H9 (cell line): ENCODE measurements around the gene ZNF134. TPM values are rescaled to one million over a fixed set of nuclear protein-coding genes. Genes with fewer than 3 reads are reported as not detected.
A peak's percentile ranks its signal among the peaks of the same experiment; 100 is the strongest.

Experiments
- DNase-seq: peaks from one replicate; pipeline ENCODE4 v3.0.0-alpha.2; 2017
- H2AFZ ChIP-seq: one replicate; pipeline ENCODE4 v1.6.1; 2013; ENCODE audit warnings: mild to moderate bottlenecking, low read length, control low read depth, moderate library complexity
- H2AK5ac ChIP-seq: 2 replicates; pipeline ENCODE4 v1.6.1; 2013; ENCODE audit warnings: low read length, control low read depth, mixed read lengths; ENCODE audit not compliant: insufficient read length
- H2BK120ac ChIP-seq: one replicate; pipeline ENCODE4 v1.6.1; 2013; ENCODE audit warnings: low read depth, mild to moderate bottlenecking, low read length, control low read depth, inconsistent platforms; ENCODE audit not compliant: poor library complexity, severe bottlenecking
- H2BK12ac ChIP-seq: 2 replicates; pipeline ENCODE4 v1.6.1; 2013; ENCODE audit warnings: low read length, control low read depth, mixed read lengths, low read depth; ENCODE audit not compliant: insufficient read length
- H2BK15ac ChIP-seq: 2 replicates; pipeline ENCODE4 v1.6.1; 2013; ENCODE audit warnings: low read depth, low read length, control low read depth
- H2BK20ac ChIP-seq: one replicate; pipeline ENCODE4 v1.6.1; 2013; ENCODE audit warnings: low read depth, mild to moderate bottlenecking, low read length, control low read depth, inconsistent platforms; ENCODE audit not compliant: poor library complexity, severe bottlenecking
- H2BK5ac ChIP-seq: 2 replicates; pipeline ENCODE4 v1.6.1; 2013; ENCODE audit warnings: low read length, control low read depth, mixed read lengths; ENCODE audit not compliant: insufficient read length
- H3K14ac ChIP-seq: 2 replicates; pipeline ENCODE4 v1.6.1; 2013; ENCODE audit warnings: low read length, control low read depth; ENCODE audit not compliant: insufficient read depth
- H3K18ac ChIP-seq: 2 replicates; pipeline ENCODE4 v1.6.1; 2013; ENCODE audit warnings: low read depth, mild to moderate bottlenecking, mixed read lengths, low read length, control low read depth; ENCODE audit not compliant: insufficient read length
- H3K23ac ChIP-seq: 2 replicates; pipeline ENCODE4 v1.6.1; 2013; ENCODE audit warnings: low read length, control low read depth, mixed read lengths, low read depth; ENCODE audit not compliant: insufficient read length
- H3K23me2 ChIP-seq: 2 replicates; pipeline ENCODE4 v1.6.1; 2013; ENCODE audit warnings: low read depth, mild to moderate bottlenecking, mixed read lengths, low read length, control low read depth; ENCODE audit not compliant: insufficient read length, poor library complexity, severe bottlenecking
- H3K27ac ChIP-seq: 2 replicates; pipeline ENCODE4 v1.5.1; 2013; ENCODE audit warnings: low read length, control low read depth, mixed read lengths, low read depth; ENCODE audit not compliant: insufficient read length
- H3K27me3 ChIP-seq: 2 replicates; pipeline ENCODE4 v1.6.1; 2013; ENCODE audit warnings: low read length, control low read depth, inconsistent platforms; ENCODE audit not compliant: insufficient read depth
- H3K4ac ChIP-seq: 2 replicates; pipeline ENCODE4 v1.6.1; 2013; ENCODE audit warnings: low read depth, mild to moderate bottlenecking, control low read depth, inconsistent platforms, low read length, moderate library complexity
- H3K4me1 ChIP-seq: 2 replicates; pipeline ENCODE4 v1.6.1; 2013; ENCODE audit warnings: low read length, control low read depth, inconsistent platforms; ENCODE audit not compliant: insufficient read depth
- H3K4me2 ChIP-seq: 2 replicates; pipeline ENCODE4 v1.6.1; 2013; ENCODE audit warnings: low read length, control low read depth, mixed read lengths; ENCODE audit not compliant: insufficient read length, insufficient read depth
- H3K56ac ChIP-seq: 2 replicates; pipeline ENCODE4 v1.6.1; 2013; ENCODE audit warnings: low read depth, mild to moderate bottlenecking, mixed read lengths, low read length, control low read depth; ENCODE audit not compliant: insufficient read length
- H3K79me1 ChIP-seq: 2 replicates; pipeline ENCODE4 v1.6.1; 2013; ENCODE audit warnings: low read depth, mild to moderate bottlenecking, moderate library complexity, low read length, control low read depth, inconsistent platforms; ENCODE audit not compliant: insufficient read depth, poor library complexity, severe bottlenecking
- H3K79me2 ChIP-seq: 2 replicates; pipeline ENCODE4 v1.6.1; 2013; ENCODE audit warnings: low read length, control low read depth, inconsistent platforms; ENCODE audit not compliant: insufficient read depth
- H3K9ac ChIP-seq: 2 replicates; pipeline ENCODE4 v1.6.1; 2013; ENCODE audit warnings: low read length, control low read depth, mixed read lengths; ENCODE audit not compliant: insufficient read length; ENCODE audit errors: extremely low read depth
- H3K9me3 ChIP-seq: one replicate; pipeline ENCODE4 v1.6.1; 2013; ENCODE audit warnings: low read depth, low read length, inconsistent platforms; ENCODE audit not compliant: control insufficient read depth
- H3T11ph ChIP-seq: one replicate; pipeline ENCODE4 v1.6.1; 2013; ENCODE audit warnings: mild to moderate bottlenecking, low read length, control low read depth, inconsistent platforms
- H4K20me1 ChIP-seq: one replicate; pipeline ENCODE4 v1.6.1; 2013; ENCODE audit not compliant: control insufficient read depth, insufficient read length, insufficient read depth
- H4K5ac ChIP-seq: 2 replicates; pipeline ENCODE4 v1.6.1; 2013; ENCODE audit warnings: low read depth, mild to moderate bottlenecking, mixed read lengths, low read length, control low read depth; ENCODE audit not compliant: insufficient read length
- H4K8ac ChIP-seq: replicated peaks from 2 replicates; pipeline ENCODE4 v1.6.1; 2013; ENCODE audit warnings: low read length, control low read depth, mixed read lengths, low read depth; ENCODE audit not compliant: insufficient read length
- H4K91ac ChIP-seq: 2 replicates; pipeline ENCODE4 v1.6.1; 2013; ENCODE audit warnings: low read depth, mild to moderate bottlenecking, moderate library complexity, mixed read lengths, low read length, control low read depth; ENCODE audit not compliant: insufficient read length
- H3K27ac Mint-ChIP-seq, 3 experiments: 2 replicates in 2 of 3; 3 replicates in 1 of 3; pipeline ENCODE4 v1.8.0; 2020 to 2021; ENCODE audit warnings: mixed read lengths in 3 of 3, mild to moderate bottlenecking in 1 of 3, moderate library complexity in 1 of 3
- H3K27me3 Mint-ChIP-seq: 2 replicates; pipeline ENCODE4 v1.8.0; 2021; ENCODE audit warnings: low read depth, mild to moderate bottlenecking, moderate library complexity, mixed read lengths
- H3K36me3 Mint-ChIP-seq, 3 experiments: 2 replicates in 2 of 3; 3 replicates in 1 of 3; pipeline ENCODE4 v1.8.0; 2020 to 2021; ENCODE audit warnings: low read depth in 3 of 3, mixed read lengths in 3 of 3; ENCODE audit not compliant: insufficient read depth in 1 of 3
- H3K4me1 Mint-ChIP-seq, 2 experiments: 2 replicates each; pipeline ENCODE4 v1.8.0; 2020; ENCODE audit warnings: mixed read lengths in 2 of 2
- H3K4me3 Mint-ChIP-seq, 2 experiments: 2 replicates in 1 of 2; 3 replicates in 1 of 2; pipeline ENCODE4 v1.8.0; 2020 to 2021; ENCODE audit warnings: mild to moderate bottlenecking in 2 of 2, mixed read lengths in 2 of 2, moderate library complexity in 1 of 2
- H3K9me3 Mint-ChIP-seq, 2 experiments: 2 replicates in 1 of 2; 3 replicates in 1 of 2; pipeline ENCODE4 v1.8.0; 2020; ENCODE audit warnings: mild to moderate bottlenecking in 2 of 2, mixed read lengths in 2 of 2, moderate library complexity in 1 of 2
- CTCF ChIP-seq: fragments of 200-600 bp; sonication (generic); conservative IDR thresholded peaks from 3 replicates; pipeline ENCODE4 v1.8.0; 2021; ENCODE audit warnings: antibody characterized with exemption, mild to moderate bottlenecking
- total RNA-seq: library from RNA; stranded (reverse); gene quantifications from 2 replicates; pipeline ENCODE4 v1.2.1, GENCODE V29; 2021

Gene ZNF134
- total RNA-seq, 1 experiment from 2014 or later, result 44.1 TPM

DNA sequence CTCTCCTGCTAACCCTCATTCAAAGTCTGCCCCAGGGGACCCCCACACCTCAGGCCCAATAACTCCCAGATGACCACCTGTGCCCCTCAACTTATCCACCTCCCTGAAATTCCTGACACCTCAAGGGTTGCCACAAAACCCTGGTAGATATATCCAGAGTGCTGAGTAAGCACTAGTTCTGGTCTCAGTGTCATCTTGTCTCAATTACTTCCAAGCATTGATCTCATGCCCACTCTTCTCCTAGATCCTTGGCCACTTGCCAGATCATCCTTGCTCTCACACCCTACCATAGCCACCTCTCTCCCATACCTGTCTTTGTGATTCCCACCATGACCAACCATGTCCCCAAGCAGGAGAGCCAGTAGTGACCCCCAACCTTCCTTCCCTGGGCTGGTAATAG, 37.4 kb upstream of the ZNF134 start:
- H3K4ac ChIP-seq, result no peak overlapping the region

More for the DNA sequence above, 37.4 kb upstream of the ZNF134 start:
- no peak overlapping the region for H2BK5ac ChIP-seq
- H2BK12ac ChIP-seq, result no peak overlapping the region
- H3K79me1 ChIP-seq, result no peaks in the 10 kb centered on the region
- no peak for DNase-seq
- H4K20me1 ChIP-seq, result no peaks in the 10 kb centered on the region
- Mint-ChIP-seq H3K4me1 (peaks cover 8 to 11% of the 10 kb centered on the region in 2 experiments; a peak in 3 of 4 replicates), H3K36me3 (peaks cover 65 to 72% (median 65%) of the 10 kb centered on the region in 3 experiments), H3K27me3 (peaks cover 10% of the 10 kb centered on the region), H3K4me3 (peak overlapping the region in 1 of 2 experiments; percentile 22; a peak in 1 of 5 replicates), H3K9me3 (peaks cover 80 to 81% of the 10 kb centered on the region in 2 experiments), H3K27ac (no peak overlapping the region)
- no peak overlapping the region for H3T11ph ChIP-seq
- TF ChIP-seq CTCF, result no peak
- no peak overlapping the region for H4K5ac ChIP-seq
- no peak overlapping the region for H4K91ac ChIP-seq
- H3K4me2 ChIP-seq, result no peak overlapping the region
- no peak overlapping the region for H3K27ac ChIP-seq
- no peak overlapping the region for H3K56ac ChIP-seq
- no peak overlapping the region for H2AK5ac ChIP-seq
- no peak overlapping the region for H2BK20ac ChIP-seq
- H3K9me3 ChIP-seq, result peaks cover 58% of the 10 kb centered on the region
- no peak overlapping the region for H2BK15ac ChIP-seq
- H3K79me2 ChIP-seq, result peaks cover 9% of the 10 kb centered on the region; the same call in 1 of the 2 replicates
- no peak overlapping the region for H3K14ac ChIP-seq
- H3K4me1 ChIP-seq, result peaks cover 6% of the 10 kb centered on the region
- no peak overlapping the region for H3K9ac ChIP-seq
- no peak overlapping the region for H2BK120ac ChIP-seq
- H3K23ac ChIP-seq, result no peak overlapping the region
- H3K18ac ChIP-seq, result no peak overlapping the region
- H4K8ac ChIP-seq, result no peak overlapping the region
- peaks cover 10% of the 10 kb centered on the region for H3K23me2 ChIP-seq
- H2AFZ ChIP-seq, result no peak overlapping the region
- H3K27me3 ChIP-seq, result no peaks in the 10 kb centered on the region
